Right renal pelvis (tissue), 4 donors: ENCODE data around the gene GABRQ. TPM values are rescaled to one million over a fixed set of nuclear protein-coding genes. Genes with fewer than 3 reads are reported as not detected.

ENCODE experiments used
- DNase-seq, 4 donors: peaks; one replicate each; pipeline ENCODE4 v3.0.0-alpha.2; 2013; ENCODE audit warnings: low read depth in 4 of 4, low spot score in 3 of 4, missing footprints in 1 of 4
- polyA plus RNA-seq, 4 donors: library from polyadenylated mRNA; unstranded; fragments of 120-200 nt; gene quantifications; one replicate each; pipeline ENCODE4 v1.2.1, GENCODE V29; 2013; ENCODE audit not compliant: insufficient read length in 4 of 4

GABRQ gene
- polyA plus RNA-seq, result 1 to 10 TPM; 1.1 to 2.3 (median 1.6) TPM

GRCh38 chrX:152637649-152638442 lies at the start of gene GABRQ:
TSS of gene GABRQ (plus strand) at chrX:152637895. CDS start at chrX:152638203, 308 bp downstream.
- peak; percentile 20 to 40 (median 29) for DNase-seq

- no peak for DNase-seq
These were observed 49.5 kb upstream of the GABRQ start for GRCh38 chrX:152588206-152588605.

- DNase-seq, result no peak
These were observed 36.7 kb upstream of the GABRQ start for GRCh38 chrX:152600853-152601633.

- no peak for DNase-seq
These were observed 35.7 kb upstream of the GABRQ start for GRCh38 chrX:152601848-152602616.

- no peak for DNase-seq
These were observed 22.9 kb upstream of the GABRQ start for GRCh38 chrX:152614791-152615190.

GRCh38 chrX:152619897-152620296 lies 17.8 kb upstream of the GABRQ start:
- DNase-seq, result no peak

- DNase-seq, result no peak
These were observed 5.1 kb upstream of the GABRQ start for GRCh38 chrX:152632445-152633097.

- peak in 1 of 4 donors; percentile 31 for DNase-seq
These were observed 1.8 kb upstream of the GABRQ start for GRCh38 chrX:152635941-152636340.

GRCh38 chrX:152638443-152638904 lies 779 bp downstream of the GABRQ start:
- DNase-seq, result no peak

GRCh38 chrX:152639426-152639825 lies 1.7 kb downstream of the GABRQ start:
- no peak for DNase-seq

GRCh38 chrX:152640034-152640818 lies 2.5 kb downstream of the GABRQ start:
- DNase-seq, result no peak

- no peak for DNase-seq
These were observed 3.7 kb downstream of the GABRQ start for GRCh38 chrX:152641256-152641875.

- no peak for DNase-seq
These were observed 4.3 kb downstream of the GABRQ start for GRCh38 chrX:152641996-152642395.

- no peak for DNase-seq
These were observed 5.4 kb downstream of the GABRQ start for GRCh38 chrX:152642931-152643564.

GRCh38 chrX:152646961-152647360 lies 9.3 kb downstream of the GABRQ start:
- no peak for DNase-seq

- no peak for DNase-seq
These were observed 10.3 kb downstream of the GABRQ start for GRCh38 chrX:152647978-152648377.

GRCh38 chrX:152652060-152652459 lies 14.4 kb downstream of the GABRQ start:
- DNase-seq, result no peak

- DNase-seq, result no peak
These were observed 14.8 kb downstream of the GABRQ start for GRCh38 chrX:152652467-152652866.

GRCh38 chrX:152656087-152656486 lies 18.4 kb downstream of the GABRQ start:
- DNase-seq, result no peak
